K562 (cell line): ENCODE results near the gene LIMS1. TPM values are rescaled to one million over a fixed set of nuclear protein-coding genes. Genes with fewer than 3 reads are reported as not detected.

Experiments used
- ATF1 ChIP-seq, 2 experiments: fragments of 450-650 bp in 1 of 2; IDR thresholded peaks; 2 replicates each; pipeline ENCODE4 v1.6.1; 2016; ENCODE audit warnings: missing compliant biosample characterization in 1 of 2, missing genetic modification characterization in 1 of 2
- CC2D1A ChIP-seq: fragments of 450-650 bp; IDR thresholded peaks from 2 replicates; pipeline ENCODE4 v1.6.1; 2017; ENCODE audit warnings: mild to moderate bottlenecking
- ELF2 ChIP-seq: fragments of 250-450 bp; sonication (Bioruptor Pico); IDR thresholded peaks from 2 replicates; pipeline ENCODE4 v1.5.0; 2021; ENCODE audit warnings: mild to moderate bottlenecking
- FOXA3 ChIP-seq, 2 experiments: fragments of 450-650 bp in 1 of 2; sonication (generic) in 1 of 2; formaldehyde crosslinking; IDR thresholded peaks in 1 of 2; conservative IDR thresholded peaks in 1 of 2; 2 replicates each; pipeline versions ENCODE4 v1.4.0 to v1.8.0; 2020 to 2022; ENCODE audit warnings: mild to moderate bottlenecking in 2 of 2, missing genetic modification reagents in 1 of 2
- FOXJ3 ChIP-seq: sonication (generic); formaldehyde crosslinking; IDR thresholded peaks from 2 replicates; pipeline ENCODE4 v1.4.0; 2020; ENCODE audit warnings: mild to moderate bottlenecking, missing genetic modification reagents
- GABPA ChIP-seq: fragments of 200-800 bp; sonication (Bioruptor generic); conservative IDR thresholded peaks from 2 replicates; pipeline ENCODE4 v1.6.1; 2016; ENCODE audit warnings: low read depth, missing genetic modification characterization, missing compliant biosample characterization
- HDGF ChIP-seq: fragments of 450-650 bp; IDR thresholded peaks from 2 replicates; pipeline ENCODE4 v1.6.1; 2016
- MYC ChIP-seq, 2 experiments: fragments of 250-450 bp in 1 of 2; sonication (Bioruptor Pico) in 1 of 2; IDR thresholded peaks; 2 replicates each; pipeline versions ENCODE4 v1.5.1 to v1.6.1; 2012 to 2021; ENCODE audit warnings: low read depth in 2 of 2, borderline replicate concordance in 1 of 2, improper control_type of control experiment in 1 of 2, low read length in 1 of 2, mild to moderate bottlenecking in 1 of 2, moderate library complexity in 1 of 2
- NFE2L1 ChIP-seq: fragments of 450-650 bp; IDR thresholded peaks from 2 replicates; pipeline ENCODE4 v1.6.1; 2016; ENCODE audit warnings: missing genetic modification characterization, low read depth, mild to moderate bottlenecking, missing compliant biosample characterization, moderate library complexity, borderline replicate concordance
- PHF8 ChIP-seq: fragments of 200-600 bp; sonication (generic); IDR thresholded peaks from 2 replicates; pipeline ENCODE4 v1.6.1; 2012; ENCODE audit warnings: mixed run types, mild to moderate bottlenecking, inconsistent platforms, low read length, moderate library complexity, borderline replicate concordance
- SIN3A ChIP-seq, 2 experiments: fragments of 150-350 bp in 1 of 2; IDR thresholded peaks; 2 replicates each; pipeline ENCODE4 v1.6.1; 2011 to 2016; ENCODE audit warnings: borderline replicate concordance in 2 of 2, low read depth in 2 of 2, low read length in 2 of 2, mild to moderate bottlenecking in 2 of 2, moderate library complexity in 2 of 2; ENCODE audit not compliant: control insufficient read depth in 1 of 2
- SOX6 ChIP-seq: fragments of 450-650 bp; IDR thresholded peaks from 2 replicates; pipeline ENCODE4 v1.6.1; 2014; ENCODE audit warnings: mild to moderate bottlenecking
- VEZF1 ChIP-seq: fragments of 200-800 bp; sonication (Bioruptor generic); IDR thresholded peaks from 2 replicates; pipeline ENCODE4 v1.6.1; 2017; ENCODE audit warnings: missing genetic modification characterization, missing compliant biosample characterization
- ZNF121 ChIP-seq: sonication (generic); formaldehyde crosslinking; conservative IDR thresholded peaks from 2 replicates; pipeline ENCODE4 v1.8.0; 2022; ENCODE audit warnings: missing genetic modification reagents
- ZNF134 ChIP-seq: fragments of 250-450 bp; sonication (Bioruptor Pico); conservative IDR thresholded peaks from 2 replicates; pipeline ENCODE4 v1.4.0; 2020
- ZNF224 ChIP-seq: sonication (generic); formaldehyde crosslinking; IDR thresholded peaks from 2 replicates; pipeline ENCODE4 v1.8.0; 2022; ENCODE audit warnings: mild to moderate bottlenecking, missing genetic modification reagents
- ZNF830 ChIP-seq: fragments of 250-450 bp; sonication (Bioruptor Pico); IDR thresholded peaks from 2 replicates; pipeline ENCODE4 v1.5.0; 2021; ENCODE audit warnings: mild to moderate bottlenecking
- polyA plus RNA-seq, 8 experiments: library from polyadenylated mRNA; depleted of rRNA in 4 of 8; stranded (reverse) in 5 of 8; unstranded in 3 of 8; fragments of >200 nt; fragmentation: Nextera tagmentation in 2 of 8; fragmentation: Illumina TruSeq in 1 of 8; extraction: Ambion mirVana in 2 of 8; extraction: Trizol in 1 of 8; gene quantifications; 2 replicates each; pipeline versions ENCODE4 v1.2.1 to v1.2.3, GENCODE V29; 2011 to 2014; ENCODE audit warnings: inconsistent platforms in 1 of 8, missing spikeins in 1 of 8
- total RNA-seq, 7 experiments: library from RNA; depleted of rRNA in 6 of 7; stranded (reverse); fragments of >200 nt in 6 of 7; fragmentation: Illumina TruSeq in 2 of 7; extraction: Trizol in 2 of 7; gene quantifications; 2 replicates each; pipeline versions ENCODE4 v1.2.1 to v1.2.3, GENCODE V29; 2011 to 2021; ENCODE audit warnings: low replicate concordance in 1 of 7

Gene LIMS1
- total and polyA plus RNA-seq, 9 of the 15 experiments (the other 6 are each of a cell fraction or from before 2014, with no cell fraction given): 52.8 to 134 (median 81.0) TPM

- TF ChIP-seq MYC (IDR thresholded peaks at IDR 0.05; ENCODE audit: low read depth, low read length) (peak; percentile 23; the same call in 1 of the 2 replicates), MYC (CRISPR knock-in tag; IDR thresholded peaks at IDR 0.05; ENCODE audit: borderline replicate concordance, low read depth) (no peak), PHF8 (peak; percentile 24; the same call in 1 of the 2 replicates), ZNF830 (CRISPR knock-in tag) (no peak), SOX6 (0 out of 2 replicates have a peak, but pooled peaks have one; percentile 29), FOXA3 (CRISPR knock-in tag; conservative IDR thresholded peaks at IDR 0.05 in 1 of 2, IDR thresholded peaks at IDR 0.05 in 1 of 2) (peak in 1 of 2 experiments; percentile 58; a peak in 2 of 4 replicates), ELF2 (no peak), ZNF121 (no peak), ZNF224 (CRISPR knock-in tag) (no peak), FOXJ3 (CRISPR knock-in tag) (no peak), NFE2L1 (tag) (0 out of 2 replicates have a peak, but pooled peaks have one; percentile 6), SIN3A (IDR thresholded peaks at IDR 0.05; ENCODE audit: borderline replicate concordance in 2 of 2, control insufficient read depth in 1 of 2, low read depth in 2 of 2, low read length in 2 of 2) (no peak), GABPA (0 out of 2 replicates have a peak, but pooled peaks have one; percentile 41), VEZF1 (CRISPR knock-in tag) (peak; percentile 30; the same call in 1 of the 2 replicates), ATF1 (CRISPR knock-in tag; IDR thresholded peaks at IDR 0.05) (no peak), ATF1 (tag; IDR thresholded peaks at IDR 0.05) (peak; percentile 33; the same call in 1 of the 2 replicates), ZNF134 (no peak), HDGF (no peak), CC2D1A (no peak)
Measured at GRCh38 chr2:108588070-108588668, 53.9 kb downstream of the LIMS1 start (continued).
